Right ventricle myocardium superior (tissue), 1 donor: ENCODE measurements around the gene ILK. TPM values are rescaled to one million over a fixed set of nuclear protein-coding genes. Genes with fewer than 3 reads are reported as not detected.

Experiments used
- ATAC-seq: fragments of 200-7000 bp; cut with Tn5 transposase; one replicate; pipeline ENCODE4 v1.9.1; 2020; ENCODE audit warnings: mild to moderate bottlenecking; ENCODE audit not compliant: poor library complexity
- DNase-seq: peaks from one replicate; pipeline ENCODE4 v3.0.0-alpha.2; 2020
- intact Hi-C: fragments of 100-400 bp; cut with DNase I; formaldehyde crosslinking; loops from one replicate; pipeline ENCODE4 v1.11.2; 2022
- total RNA-seq: library from RNA; stranded (reverse); fragmentation: NEBNext Ultra II Directional; extraction: Animal tissue kit (Norgen Biotek cat#: 25700); gene quantifications from one replicate; pipeline ENCODE4 v1.2.1, GENCODE V29; 2021
- donor health status: DM: no; HTN: yes; CAD: no; lungs with severe emphysema.

Gene ILK
- total RNA-seq, 1 donor from 2014 or later = 191 TPM

DNA sequence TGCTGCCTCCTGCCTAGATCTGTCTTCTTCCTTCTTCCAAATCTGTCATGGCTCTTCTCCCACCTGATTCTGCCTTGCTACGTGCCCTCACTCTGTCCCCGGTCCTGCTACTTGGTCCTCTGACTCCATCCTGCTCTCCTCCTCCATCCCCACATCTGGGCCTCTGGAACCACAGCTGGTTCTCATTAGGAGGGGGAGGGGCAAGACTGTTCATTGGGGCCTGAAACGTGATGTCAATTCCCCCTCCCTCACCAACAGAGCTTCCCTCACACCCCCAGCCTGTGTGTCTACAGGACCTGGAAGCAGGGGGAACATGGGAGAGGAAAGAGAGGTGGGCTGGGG, 43.0 kb downstream of the ILK start:
- ATAC-seq (peak; percentile 63), DNase-seq (peak; percentile 47)
- intact Hi-C loops = no loop called here

DNA sequence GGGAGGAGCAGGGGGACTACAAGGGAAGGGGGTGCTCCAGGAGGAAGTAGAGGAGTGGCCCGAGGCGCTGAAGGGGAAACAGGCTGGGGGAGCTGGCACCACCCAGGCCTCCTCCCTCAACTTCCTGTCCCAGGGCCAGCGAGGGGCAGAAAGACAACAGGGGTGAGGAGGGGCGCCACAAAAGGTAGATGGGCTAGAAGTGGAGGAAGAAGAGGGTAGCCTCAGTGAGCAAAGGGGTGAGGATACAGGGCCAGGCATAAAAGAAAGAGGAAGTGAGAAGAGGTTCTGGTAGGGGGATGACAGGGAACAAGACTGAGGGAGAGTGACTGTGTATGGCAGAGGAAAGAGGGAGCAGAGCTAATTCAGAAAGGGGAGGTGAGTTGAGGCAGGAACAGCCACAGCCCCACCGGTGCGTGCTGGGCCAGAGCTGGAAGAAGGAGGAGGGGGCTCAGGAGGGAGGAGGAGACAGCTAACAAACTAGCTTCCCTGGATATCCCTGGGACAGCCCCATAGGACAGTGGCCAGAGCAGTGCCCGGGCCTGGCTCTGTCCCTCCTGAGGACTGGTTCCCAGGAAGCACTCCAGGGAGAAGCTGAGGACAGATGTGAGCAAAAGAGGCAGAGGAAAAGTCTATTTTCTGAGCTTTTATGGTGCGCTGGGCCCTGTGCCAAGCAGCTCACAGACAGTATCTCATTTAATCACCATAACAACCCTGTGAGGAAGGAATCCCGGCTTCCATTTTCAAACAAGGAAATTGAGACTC, 43.5 kb downstream of the ILK start:
- intact Hi-C loops = no loop called here
- DNase-seq = peak; percentile 73

GRCh38 chr11:6647836-6648235, 44.3 kb downstream of the ILK start:
- ATAC-seq (no peak), DNase-seq (no peak)
- intact Hi-C loops = no loop called here

More for the DNA sequence above, 43.5 kb downstream of the ILK start:
- ATAC-seq = peak; percentile 47

GRCh38 chr11:6648501-6648900, 44.9 kb downstream of the ILK start:
- DNase-seq = peak; percentile 46
- intact Hi-C loops = no loop called here
- ATAC-seq = no peak

DNA sequence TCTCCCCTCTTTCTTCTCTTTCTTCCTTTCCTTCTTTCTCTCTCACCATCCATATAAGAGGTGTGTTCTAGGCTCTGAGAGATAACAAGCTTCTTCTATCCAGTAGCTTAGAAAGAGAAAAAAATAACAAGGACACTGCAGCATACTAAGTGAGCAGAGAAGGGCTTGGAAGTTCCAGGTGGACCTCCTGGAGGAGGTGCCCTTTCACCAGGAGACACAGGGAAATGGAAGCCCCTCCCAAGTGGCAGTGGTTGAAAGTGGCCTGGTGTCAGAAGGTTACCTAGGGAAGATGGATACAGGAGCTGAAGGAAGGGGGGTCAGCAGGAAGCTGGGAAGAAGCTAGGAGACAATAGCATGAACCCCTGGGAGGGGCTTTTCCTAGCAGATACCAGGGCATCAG, 46.5 kb downstream of the ILK start:
- intact Hi-C loops = no loop called here
- no peak for ATAC-seq
- DNase-seq = no peak

DNA sequence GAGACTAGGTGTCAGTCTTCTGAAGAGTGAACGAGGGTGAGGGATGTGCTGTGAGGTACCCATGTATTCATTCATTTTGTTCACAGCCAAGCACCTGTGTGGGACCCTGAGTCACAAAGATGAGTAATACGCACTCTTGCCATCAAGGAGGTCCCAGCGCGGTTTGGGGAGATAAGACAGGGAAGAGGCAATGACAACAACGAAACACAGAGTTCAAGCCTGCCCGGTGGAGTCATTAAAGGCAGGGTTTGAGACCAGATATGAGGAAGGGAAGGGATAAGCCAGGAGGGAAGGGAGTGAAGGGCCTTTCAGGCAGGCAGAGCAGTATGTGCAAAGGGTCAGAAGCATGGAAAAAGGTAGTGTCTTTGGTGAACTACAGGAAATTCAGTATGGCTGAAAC, 47.4 kb downstream of the ILK start:
- ATAC-seq (no peak), DNase-seq (no peak)
- intact Hi-C loops = no loop called here

DNA sequence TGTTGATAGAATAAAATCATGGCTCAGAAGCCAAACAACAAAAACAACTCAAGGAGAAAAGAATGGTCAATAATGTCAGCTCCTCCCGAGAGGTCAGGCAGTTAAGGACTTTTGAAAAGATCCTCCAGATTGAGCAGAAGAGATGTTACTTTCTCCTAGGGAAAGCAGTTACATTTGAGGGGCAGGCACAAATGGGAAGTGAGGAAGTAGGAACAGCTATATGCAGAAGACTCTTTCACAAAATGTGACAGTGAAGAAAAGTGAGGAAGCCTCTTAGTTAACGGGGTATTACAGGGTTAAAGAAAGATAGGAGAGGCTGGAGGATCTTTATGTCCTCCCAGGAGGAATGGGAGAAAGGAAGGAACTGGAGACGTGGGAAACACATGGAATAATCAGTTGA, 48.6 kb downstream of the ILK start:
- intact Hi-C loops = no loop called here
- ATAC-seq (no peak), DNase-seq (no peak)

DNA sequence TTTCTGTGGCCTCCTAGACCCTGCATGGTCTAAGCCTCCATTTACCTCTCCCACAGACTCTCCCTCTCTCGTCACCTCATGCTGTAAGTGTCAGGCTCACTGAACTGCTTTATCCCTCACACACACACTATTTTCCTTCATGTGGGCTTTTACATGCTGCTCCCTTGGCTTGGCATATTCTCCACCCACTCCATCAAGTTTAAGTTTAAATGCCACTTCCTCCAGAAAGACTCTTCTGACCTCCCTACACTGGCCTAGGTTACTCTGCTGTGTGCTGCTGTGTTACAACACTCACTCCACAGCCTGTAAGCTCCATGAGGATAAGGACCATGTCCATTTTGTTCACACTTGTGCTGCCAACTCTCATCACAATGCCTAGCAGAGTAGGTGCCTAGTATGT, 49.5 kb downstream of the ILK start:
- ATAC-seq = no peak
- DNase-seq = no peak
- intact Hi-C loops = no loop called here

DNA sequence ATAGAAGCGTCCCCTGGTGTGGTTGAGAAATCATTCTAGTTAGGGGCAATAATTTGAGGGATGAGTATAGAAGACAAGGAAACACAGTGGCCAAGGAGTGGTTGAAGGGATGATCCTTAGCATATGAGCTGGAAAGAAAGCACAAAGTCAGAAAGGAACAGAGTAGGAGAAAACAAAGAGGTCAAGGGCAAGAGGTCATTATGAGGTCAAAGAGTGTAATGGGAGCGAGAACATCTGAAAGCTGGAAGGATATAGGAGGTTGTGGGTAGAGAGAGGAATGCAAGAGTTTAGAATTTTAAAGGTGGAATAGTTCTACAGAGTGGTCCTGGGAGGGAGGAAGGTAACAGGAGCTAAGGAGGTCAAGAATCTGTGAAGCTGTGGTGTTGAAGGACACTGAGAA, 50.1 kb downstream of the ILK start:
- ATAC-seq (no peak), DNase-seq (no peak)
- intact Hi-C loops = no loop called here

- peak; percentile 44 for ATAC-seq
- DNase-seq = peak; percentile 65
- intact Hi-C loops = no loop called here
These were observed 50.9 kb downstream of the ILK start for GRCh38 chr11:6654281-6655019.

- DNase-seq (peak; percentile 59), ATAC-seq (peak; percentile 69)
- intact Hi-C loops = no loop called here
These were observed 51.6 kb downstream of the ILK start for GRCh38 chr11:6655020-6655789.

- ATAC-seq (peak; percentile 51), DNase-seq (peak; percentile 70)
- intact Hi-C loops = no loop called here
These were observed 52.4 kb downstream of the ILK start, which contains the start of gene DCHS1 for GRCh38 chr11:6655790-6656583. TSS of gene DCHS1 (minus strand) at chr11:6655809. CDS start at chr11:6641613, 14,196 bp downstream.

DNA sequence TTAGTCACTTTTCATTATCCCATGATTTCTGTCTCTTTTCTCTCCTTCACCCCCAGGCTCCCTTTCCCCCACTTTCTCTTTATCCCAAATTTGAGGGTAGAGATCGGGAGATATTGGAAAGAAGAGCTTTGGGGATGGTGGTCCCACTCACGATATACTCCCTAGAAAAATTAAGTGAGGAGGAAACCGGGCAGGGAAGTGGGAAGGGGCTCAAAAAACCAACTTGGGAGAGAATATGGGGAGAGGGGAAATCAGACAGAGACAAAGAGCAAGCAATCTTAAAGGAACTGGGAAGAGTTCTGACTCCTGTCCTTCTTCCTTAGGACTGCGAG, 53.0 kb downstream of the ILK start:
- no peak for DNase-seq
- ATAC-seq = no peak
- intact Hi-C loops = no loop called here

DNA sequence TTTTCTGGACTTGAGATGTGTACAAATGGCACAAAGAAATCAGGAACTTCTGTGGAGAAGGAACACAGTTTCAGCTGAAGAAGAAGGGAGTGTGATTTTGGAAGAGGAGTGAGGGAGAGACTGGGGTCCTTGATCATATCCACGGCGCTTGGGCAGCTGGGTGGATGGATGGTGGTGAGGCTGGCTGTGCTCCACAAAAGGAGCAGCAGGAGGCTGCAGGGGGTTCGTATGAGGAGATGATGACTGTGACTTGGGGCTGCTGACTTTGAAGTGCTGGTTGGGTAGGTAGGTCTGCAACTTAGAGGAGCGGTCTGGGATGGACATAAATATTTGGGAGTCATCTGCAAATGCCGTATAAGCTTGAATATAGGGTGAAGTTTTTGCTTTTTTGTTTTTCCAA, 53.4 kb downstream of the ILK start:
- ATAC-seq = no peak
- no peak for DNase-seq
- intact Hi-C loops = no loop called here

DNA sequence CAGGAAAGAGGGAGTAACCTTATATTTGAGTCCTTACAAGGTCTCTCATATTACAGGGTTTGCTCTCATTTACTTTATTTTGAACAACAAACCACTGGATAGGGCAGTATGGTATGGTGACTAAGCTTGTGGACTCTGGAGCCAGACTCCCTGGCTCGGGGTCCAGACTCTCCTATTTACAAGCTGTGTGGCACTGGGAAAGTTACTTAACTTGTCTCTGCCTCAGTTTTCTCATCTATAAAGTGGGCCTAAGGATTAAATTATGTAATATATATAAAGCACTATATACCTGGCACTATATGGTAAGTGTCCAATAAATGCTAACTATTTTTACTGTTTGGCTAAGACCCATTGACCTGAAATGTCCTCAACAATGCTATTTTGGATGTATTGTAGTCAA, 53.8 kb downstream of the ILK start:
- intact Hi-C loops = no loop called here
- no peak for ATAC-seq
- no peak for DNase-seq

DNA sequence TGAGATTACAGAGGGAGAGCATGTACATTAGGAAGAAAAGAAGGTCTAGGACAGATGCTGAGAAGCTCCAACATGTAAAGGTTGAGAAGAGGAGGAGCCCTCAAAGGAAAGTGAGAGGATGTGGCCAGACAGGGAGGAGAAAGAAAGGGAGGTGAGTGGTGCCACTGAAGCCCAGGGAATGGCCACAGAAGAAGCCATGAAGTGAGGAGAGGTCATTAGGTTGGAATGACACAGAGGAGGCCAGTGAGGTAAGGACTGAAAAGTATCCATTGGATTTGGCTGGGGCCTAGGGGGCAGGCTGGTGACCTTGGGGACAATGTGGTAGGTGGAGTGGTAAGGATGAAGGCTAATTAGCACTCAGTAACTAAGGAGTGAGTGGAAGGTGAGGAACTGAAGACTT, 55.1 kb downstream of the ILK start:
- ATAC-seq = no peak
- no peak for DNase-seq
- intact Hi-C loops = no loop called here
